ENCODE results near the gene SRGN.

DNA sequence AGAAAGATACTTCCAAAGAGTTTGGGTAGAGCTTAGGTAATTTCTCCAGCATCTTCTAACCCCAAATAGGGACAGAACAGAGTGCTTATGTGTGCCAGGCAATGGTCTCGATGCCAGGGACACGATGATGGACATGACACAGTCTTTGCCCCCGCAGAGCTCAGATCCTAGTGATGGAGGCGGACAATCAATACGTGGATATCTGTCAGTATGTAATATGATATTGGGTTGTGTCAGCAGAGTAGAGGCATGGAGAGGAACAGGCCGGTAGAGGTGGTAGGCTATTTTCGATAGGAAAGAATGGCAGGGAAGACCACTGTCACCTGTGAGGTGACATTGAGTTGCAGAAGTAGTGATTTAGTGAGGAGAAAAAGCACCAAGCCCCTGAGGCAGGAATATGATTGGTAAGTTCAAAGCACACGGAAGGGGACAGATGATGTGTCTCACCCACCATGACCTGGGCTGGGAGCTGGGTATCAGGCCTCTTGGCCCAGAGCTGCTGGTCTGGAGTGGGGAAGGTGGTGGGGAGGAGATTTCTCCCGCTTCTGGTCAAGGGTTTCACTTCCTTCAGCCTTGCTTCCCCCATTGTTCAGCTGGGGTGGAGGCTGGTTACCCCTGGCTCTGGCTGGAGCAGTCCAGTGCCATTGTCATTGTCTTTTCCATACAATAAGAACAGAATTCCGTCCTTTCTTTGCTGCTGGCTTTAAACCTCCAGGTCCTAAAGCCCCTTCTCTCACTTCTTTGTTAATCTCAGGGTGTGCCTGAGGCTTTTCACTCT, 36.0 kb upstream of the SRGN start:
- no peak for TF ChIP-seq EZH2 (IDR thresholded peaks at IDR 0.05; ENCODE audit: borderline replicate concordance, insufficient read depth, low read depth, low read length, poor library complexity, severe bottlenecking)
- TF ChIP-seq, protein P1, sequence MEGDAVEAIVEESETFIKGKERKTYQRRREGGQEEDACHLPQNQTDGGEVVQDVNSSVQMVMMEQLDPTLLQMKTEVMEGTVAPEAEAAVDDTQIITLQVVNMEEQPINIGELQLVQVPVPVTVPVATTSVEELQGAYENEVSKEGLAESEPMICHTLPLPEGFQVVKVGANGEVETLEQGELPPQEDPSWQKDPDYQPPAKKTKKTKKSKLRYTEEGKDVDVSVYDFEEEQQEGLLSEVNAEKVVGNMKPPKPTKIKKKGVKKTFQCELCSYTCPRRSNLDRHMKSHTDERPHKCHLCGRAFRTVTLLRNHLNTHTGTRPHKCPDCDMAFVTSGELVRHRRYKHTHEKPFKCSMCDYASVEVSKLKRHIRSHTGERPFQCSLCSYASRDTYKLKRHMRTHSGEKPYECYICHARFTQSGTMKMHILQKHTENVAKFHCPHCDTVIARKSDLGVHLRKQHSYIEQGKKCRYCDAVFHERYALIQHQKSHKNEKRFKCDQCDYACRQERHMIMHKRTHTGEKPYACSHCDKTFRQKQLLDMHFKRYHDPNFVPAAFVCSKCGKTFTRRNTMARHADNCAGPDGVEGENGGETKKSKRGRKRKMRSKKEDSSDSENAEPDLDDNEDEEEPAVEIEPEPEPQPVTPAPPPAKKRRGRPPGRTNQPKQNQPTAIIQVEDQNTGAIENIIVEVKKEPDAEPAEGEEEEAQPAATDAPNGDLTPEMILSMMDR (IDR thresholded peaks at IDR 0.05), result no peak
